ENCODE measurements around the gene RDH13.
A peak's percentile ranks its signal among the peaks of the same experiment; 100 is the strongest.

RDH13 gene

GRCh38 chr19:55098716-55099556, 36.0 kb upstream of the RDH13 start:
- H3K4me1 Mint-ChIP-seq, result no peaks in the 10 kb centered on the region
- H3K9me3 Mint-ChIP-seq, result peaks cover 3% of the 10 kb centered on the region
- H3K27me3 Mint-ChIP-seq (ENCODE audit: low read depth), result no peaks in the 10 kb centered on the region
- TF ChIP-seq, protein P1, sequence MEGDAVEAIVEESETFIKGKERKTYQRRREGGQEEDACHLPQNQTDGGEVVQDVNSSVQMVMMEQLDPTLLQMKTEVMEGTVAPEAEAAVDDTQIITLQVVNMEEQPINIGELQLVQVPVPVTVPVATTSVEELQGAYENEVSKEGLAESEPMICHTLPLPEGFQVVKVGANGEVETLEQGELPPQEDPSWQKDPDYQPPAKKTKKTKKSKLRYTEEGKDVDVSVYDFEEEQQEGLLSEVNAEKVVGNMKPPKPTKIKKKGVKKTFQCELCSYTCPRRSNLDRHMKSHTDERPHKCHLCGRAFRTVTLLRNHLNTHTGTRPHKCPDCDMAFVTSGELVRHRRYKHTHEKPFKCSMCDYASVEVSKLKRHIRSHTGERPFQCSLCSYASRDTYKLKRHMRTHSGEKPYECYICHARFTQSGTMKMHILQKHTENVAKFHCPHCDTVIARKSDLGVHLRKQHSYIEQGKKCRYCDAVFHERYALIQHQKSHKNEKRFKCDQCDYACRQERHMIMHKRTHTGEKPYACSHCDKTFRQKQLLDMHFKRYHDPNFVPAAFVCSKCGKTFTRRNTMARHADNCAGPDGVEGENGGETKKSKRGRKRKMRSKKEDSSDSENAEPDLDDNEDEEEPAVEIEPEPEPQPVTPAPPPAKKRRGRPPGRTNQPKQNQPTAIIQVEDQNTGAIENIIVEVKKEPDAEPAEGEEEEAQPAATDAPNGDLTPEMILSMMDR (IDR thresholded peaks at IDR 0.05; ENCODE audit: unreplicated experiment in 3 of 3), result peak in 1 of 3 experiments; percentile 39
- H3K36me3 Mint-ChIP-seq (ENCODE audit: low read depth), result peaks cover 30% of the 10 kb centered on the region
- no peak overlapping the region for H3K4me3 Mint-ChIP-seq
- H3K27ac Mint-ChIP-seq, result no peak overlapping the region

DNA sequence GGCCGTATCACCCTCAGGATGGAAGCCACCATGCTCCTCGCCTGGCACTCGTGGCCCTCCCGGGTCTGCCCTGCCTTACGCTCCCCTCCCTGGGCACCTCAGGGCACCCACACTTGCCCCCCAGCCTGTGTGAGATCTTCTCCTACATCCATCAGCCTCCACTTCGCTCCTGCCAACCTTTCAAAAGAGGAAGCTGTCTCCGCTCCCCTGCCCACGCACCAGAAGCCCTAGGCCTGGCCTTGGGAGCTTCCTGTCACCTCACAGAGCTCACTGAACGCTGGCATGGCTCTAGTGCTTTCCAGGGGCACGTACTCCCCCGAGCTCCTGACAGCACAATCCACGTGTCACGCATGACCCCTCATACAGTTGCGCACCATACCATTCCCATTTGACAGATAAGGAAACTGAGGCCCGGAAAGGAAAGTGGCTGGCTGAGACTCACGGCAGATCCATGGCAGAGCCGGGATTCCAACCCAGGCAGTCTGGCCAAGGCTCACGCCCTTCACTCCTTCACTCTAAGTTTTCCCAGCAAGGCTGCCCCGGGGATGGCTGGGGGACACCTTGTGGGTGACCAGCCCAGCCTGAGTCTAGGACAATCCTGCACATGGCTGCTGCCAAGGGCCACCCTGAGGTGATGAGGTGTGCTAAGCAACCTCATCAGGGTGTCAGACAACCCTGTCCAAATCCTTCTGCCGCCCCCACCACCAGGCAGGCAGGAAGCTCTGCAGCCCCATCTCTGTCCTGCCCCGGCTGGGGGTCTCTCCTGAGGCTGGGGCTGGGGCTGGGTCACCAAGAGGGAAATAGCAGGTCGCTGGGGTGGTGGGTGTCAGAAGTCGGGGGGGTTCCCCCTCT, 35.1 kb upstream of the RDH13 start:
- H3K4me3 Mint-ChIP-seq, result no peak overlapping the region
- H3K27ac Mint-ChIP-seq, result no peak overlapping the region
- H3K27me3 Mint-ChIP-seq (ENCODE audit: low read depth), result no peaks in the 10 kb centered on the region
- no peaks in the 10 kb centered on the region for H3K4me1 Mint-ChIP-seq
- H3K36me3 Mint-ChIP-seq (ENCODE audit: low read depth), result peaks cover 23% of the 10 kb centered on the region
- TF ChIP-seq, protein P1 (IDR thresholded peaks at IDR 0.05; ENCODE audit: unreplicated experiment in 3 of 3), result no peak
- H3K9me3 Mint-ChIP-seq, result peaks cover 3% of the 10 kb centered on the region

DNA sequence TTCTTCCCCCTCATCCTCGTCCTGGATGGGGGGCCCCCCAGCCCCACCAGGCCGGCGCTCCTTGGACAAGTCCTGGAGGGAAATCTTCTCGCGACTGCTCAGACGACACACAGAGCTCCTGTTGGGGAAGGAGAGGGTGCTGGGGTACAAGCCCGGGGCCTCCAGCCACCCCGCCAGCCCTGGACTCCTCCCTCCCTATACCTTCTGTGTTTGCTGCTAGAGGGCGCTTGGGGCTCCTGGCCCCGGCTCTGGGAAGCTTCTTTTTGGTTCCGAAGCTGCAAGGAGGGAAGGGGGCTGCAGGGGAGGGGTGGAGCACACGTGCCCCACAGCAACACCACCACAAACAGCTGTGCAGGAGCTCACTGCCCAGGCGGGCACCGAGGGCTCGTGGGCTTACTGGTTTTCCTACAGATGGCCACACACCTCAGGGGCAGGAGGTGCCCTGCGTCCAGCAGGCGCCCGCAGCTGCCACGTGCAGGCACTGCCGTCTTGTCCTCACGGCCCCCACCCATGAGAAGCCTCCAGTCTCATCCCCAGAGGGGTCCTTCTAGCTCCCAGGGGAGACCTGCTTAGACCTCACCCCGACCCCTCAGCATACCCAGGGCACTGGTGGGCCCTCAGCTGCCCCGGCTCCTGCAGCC, 33.2 kb upstream of the RDH13 start:
- H3K27ac Mint-ChIP-seq, result no peak overlapping the region
- TF ChIP-seq, protein P1 (IDR thresholded peaks at IDR 0.05; ENCODE audit: unreplicated experiment in 3 of 3), result no peak
- no peaks in the 10 kb centered on the region for H3K27me3 Mint-ChIP-seq (ENCODE audit: low read depth)
- H3K36me3 Mint-ChIP-seq (ENCODE audit: low read depth), result peaks cover 8% of the 10 kb centered on the region
- H3K4me1 Mint-ChIP-seq, result no peaks in the 10 kb centered on the region
- H3K4me3 Mint-ChIP-seq, result no peak overlapping the region
- H3K9me3 Mint-ChIP-seq, result no peaks in the 10 kb centered on the region

DNA sequence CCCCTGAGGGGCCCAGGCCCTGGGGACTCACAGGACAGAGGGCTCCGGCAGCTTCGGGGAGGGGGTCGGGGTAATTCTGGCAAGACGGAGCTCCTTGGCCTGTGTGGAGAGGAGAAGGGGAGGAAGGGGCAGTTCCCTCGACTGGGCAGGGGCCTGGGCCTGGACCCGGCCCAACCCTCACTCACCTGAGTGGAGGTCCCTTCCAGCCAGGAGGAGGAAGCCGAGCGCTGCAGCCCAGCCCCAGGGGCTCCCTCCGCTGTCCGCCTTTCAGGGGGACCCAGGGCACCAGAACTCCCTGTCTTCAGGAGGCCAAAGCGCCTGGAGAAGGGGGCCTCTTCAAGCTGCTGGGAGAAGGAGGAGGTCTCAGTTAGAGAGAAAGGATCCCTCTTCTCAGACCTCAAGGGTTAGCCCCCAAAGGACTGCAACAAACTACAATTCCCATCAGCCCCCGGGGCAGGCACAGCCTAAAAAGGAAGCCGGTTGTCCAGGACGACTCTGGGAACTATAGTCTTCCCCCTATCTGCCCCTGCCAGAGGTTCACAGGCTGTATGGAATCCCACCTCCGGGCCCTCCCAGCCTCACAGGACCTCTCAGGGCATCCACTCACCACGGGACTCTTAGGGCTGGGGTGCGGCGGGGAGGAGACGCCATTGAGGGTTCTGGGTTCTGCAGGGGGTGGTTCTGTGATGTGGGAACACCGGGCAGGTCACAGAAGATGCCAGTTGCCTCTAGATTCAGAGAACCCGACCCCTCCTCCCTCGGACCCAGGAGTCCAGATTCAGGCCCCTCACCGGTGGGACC, 32.5 kb upstream of the RDH13 start:
- no peaks in the 10 kb centered on the region for H3K27me3 Mint-ChIP-seq (ENCODE audit: low read depth)
- peaks cover 12% of the 10 kb centered on the region for H3K36me3 Mint-ChIP-seq (ENCODE audit: low read depth)
- H3K27ac Mint-ChIP-seq, result no peak overlapping the region
- TF ChIP-seq, protein P1 (IDR thresholded peaks at IDR 0.05; ENCODE audit: unreplicated experiment in 3 of 3), result no peak
- H3K9me3 Mint-ChIP-seq, result no peaks in the 10 kb centered on the region
- no peak overlapping the region for H3K4me3 Mint-ChIP-seq
- no peaks in the 10 kb centered on the region for H3K4me1 Mint-ChIP-seq

DNA sequence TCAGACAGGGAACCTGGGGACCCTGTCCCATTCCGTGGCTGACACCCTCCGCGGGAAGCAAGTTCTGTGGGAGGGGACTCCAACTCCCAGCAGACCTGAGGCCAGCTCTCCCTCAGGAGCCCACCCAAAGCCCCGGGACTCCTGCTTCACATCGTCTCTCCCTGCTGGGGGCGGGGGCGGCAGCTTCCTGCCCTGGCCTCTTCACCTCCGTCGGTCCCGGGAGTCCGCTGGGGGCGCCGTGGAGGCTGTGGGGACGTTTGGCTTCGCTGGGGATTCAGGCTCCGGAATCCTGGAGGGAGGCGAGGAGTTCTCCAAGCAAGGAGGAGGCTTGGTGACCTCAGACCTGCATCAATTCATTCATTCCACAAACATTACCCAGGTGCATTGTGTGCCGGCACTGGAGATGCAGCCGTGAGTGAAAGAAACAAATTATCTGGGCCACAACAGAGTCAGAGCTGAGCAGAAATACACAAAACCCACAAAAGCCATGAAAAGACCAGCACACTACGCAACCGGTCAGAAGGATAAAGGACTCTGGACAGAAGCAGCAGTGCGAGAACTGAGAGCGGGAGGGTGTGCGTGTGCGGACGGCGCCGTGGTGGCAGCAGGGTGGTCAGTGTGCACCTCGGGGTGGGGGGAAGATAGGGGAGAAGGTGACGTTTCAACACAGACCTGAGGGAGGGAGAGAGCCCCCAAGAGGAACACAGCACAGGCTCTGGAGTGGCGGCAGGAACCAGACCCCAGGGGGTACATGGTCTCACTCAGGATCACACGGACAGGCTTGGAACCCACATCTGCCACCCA, 31.7 kb upstream of the RDH13 start:
- TF ChIP-seq, protein P1 (IDR thresholded peaks at IDR 0.05; ENCODE audit: unreplicated experiment in 3 of 3), result no peak
- Mint-ChIP-seq H3K36me3 (ENCODE audit: low read depth) (peaks cover 12% of the 10 kb centered on the region), H3K27ac (peak overlapping the region in 1 of 3 experiments; percentile 9), H3K27me3 (ENCODE audit: low read depth) (no peaks in the 10 kb centered on the region), H3K4me1 (no peaks in the 10 kb centered on the region), H3K9me3 (no peaks in the 10 kb centered on the region), H3K4me3 (no peak overlapping the region)
